ENCODE measurements around the gene DHRS4L2.
"Not testable (repeated sequence)": the region's sequence is repeated elsewhere in the genome, so short reads cannot be mapped to it uniquely, and the experiment has no call there.

DHRS4L2 gene

DNA sequence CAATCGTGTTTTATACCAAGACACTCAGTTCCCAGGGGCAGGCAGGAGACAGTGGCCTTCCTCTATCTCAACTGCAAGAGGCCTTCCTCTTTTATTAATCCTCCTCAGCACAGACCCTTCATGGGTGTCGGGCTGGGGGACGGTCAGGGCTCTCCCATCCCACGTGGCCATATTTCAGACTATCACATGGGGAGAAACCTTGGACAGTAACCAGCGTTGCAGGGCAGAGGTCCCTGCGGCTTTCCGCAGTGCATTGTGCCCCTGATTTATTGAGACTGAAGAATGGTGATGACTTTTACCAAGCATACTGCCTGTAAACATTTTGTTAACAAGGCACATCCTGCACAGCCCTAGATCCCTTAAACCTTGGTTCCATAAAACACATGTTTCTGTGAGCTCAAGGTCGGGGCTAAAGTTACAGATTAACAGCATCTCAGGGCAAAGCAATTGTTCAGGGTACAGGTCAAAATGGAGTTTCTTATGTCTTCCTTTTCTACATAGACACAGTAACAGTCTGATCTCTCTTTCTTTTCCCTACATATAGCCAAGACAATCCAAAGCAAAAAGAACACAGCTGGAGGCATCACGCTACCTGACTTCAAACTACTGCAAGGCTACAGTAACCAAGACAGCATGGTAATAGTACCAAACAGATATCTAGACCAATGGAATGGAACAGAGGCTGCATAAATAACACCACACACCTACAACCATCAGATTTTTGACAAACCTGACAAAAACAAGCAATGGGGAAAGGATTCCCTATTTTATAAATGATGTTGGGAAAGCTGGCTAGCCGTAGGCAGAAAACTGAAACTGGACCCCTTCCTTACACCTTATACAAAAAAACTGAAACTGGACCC is 6.5 kb upstream of the DHRS4L2 start:
- in situ Hi-C loops (cut with MboI; ENCODE audit: low sequenced_read_pairs, unreplicated experiment): loop anchor here (10.0 kb wide), 1 partner anchor 53 kb away; no protein-coding TSS in a partner anchor
- not testable (repeated sequence) for DNase-seq (ENCODE audit: low spot score)

DNA sequence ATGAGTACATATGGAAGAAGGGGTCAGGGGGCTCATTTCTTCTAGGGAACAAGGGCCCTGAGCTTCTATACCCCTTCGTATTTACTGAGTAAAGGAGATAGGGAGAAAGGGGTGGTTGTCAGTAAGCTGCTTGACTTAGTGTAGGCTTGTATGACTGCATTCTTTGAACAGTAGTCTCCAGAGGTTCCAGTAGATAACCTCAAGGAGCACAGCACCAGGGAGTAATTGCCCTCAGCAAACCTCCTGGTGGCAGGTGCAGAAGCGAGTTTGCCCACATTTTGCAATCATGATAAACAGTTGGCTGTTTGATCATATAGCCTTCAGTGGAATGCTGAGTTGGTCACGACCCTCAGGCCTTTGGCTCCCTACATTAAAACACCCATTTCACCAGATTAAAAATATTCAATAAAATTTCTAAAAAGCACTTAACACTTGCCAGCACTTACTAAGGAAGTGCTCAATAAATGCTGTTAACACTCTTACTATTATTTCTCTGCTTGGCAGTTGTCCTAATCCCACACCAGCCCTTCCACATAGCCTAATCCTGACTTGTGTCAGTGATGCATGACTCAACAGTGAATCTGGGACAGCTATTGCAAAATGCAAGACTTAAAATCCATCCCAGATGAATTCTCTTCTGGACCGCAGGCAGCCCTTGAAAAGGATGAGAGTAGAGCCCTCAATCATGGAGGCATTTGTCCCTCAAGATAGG is 3.7 kb upstream of the DHRS4L2 start:
- in situ Hi-C loops (cut with MboI; ENCODE audit: low sequenced_read_pairs, unreplicated experiment): loop anchor here (10.0 kb wide), 1 partner anchor 50 kb away; no protein-coding TSS in a partner anchor
- TF ChIP-seq, protein P1, sequence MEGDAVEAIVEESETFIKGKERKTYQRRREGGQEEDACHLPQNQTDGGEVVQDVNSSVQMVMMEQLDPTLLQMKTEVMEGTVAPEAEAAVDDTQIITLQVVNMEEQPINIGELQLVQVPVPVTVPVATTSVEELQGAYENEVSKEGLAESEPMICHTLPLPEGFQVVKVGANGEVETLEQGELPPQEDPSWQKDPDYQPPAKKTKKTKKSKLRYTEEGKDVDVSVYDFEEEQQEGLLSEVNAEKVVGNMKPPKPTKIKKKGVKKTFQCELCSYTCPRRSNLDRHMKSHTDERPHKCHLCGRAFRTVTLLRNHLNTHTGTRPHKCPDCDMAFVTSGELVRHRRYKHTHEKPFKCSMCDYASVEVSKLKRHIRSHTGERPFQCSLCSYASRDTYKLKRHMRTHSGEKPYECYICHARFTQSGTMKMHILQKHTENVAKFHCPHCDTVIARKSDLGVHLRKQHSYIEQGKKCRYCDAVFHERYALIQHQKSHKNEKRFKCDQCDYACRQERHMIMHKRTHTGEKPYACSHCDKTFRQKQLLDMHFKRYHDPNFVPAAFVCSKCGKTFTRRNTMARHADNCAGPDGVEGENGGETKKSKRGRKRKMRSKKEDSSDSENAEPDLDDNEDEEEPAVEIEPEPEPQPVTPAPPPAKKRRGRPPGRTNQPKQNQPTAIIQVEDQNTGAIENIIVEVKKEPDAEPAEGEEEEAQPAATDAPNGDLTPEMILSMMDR (IDR thresholded peaks at IDR 0.05; ENCODE audit: borderline replicate concordance, control extremely low read depth, extremely low read depth, insufficient read depth, missing control alignments): no peak
- DNase-seq (ENCODE audit: low spot score): no peak

DNA sequence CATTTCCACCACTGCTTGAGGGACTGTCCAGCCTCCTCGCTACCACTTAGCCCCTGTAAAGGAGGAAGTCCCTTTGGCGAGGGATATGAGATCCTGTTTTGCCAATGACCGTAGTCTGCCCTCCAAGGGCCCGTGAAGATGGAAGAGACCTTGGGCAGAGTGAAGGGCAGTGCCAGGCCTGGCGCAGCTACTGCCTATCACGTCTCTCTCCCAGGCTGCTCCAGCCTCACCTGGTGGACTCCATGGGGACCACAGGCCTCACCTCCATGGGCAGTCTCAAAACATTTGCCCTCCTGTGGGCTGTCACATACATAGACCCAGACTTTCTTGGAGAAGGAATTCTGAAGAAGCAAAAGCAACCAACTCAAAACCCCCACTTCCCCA is 514 bp upstream of the DHRS4L2 start:
- in situ Hi-C loops (cut with MboI; ENCODE audit: low sequenced_read_pairs, unreplicated experiment): loop anchor here (10.0 kb wide), 1 partner anchor 47 kb away; no protein-coding TSS in a partner anchor
- not testable (repeated sequence) for DNase-seq (ENCODE audit: low spot score)

DNA sequence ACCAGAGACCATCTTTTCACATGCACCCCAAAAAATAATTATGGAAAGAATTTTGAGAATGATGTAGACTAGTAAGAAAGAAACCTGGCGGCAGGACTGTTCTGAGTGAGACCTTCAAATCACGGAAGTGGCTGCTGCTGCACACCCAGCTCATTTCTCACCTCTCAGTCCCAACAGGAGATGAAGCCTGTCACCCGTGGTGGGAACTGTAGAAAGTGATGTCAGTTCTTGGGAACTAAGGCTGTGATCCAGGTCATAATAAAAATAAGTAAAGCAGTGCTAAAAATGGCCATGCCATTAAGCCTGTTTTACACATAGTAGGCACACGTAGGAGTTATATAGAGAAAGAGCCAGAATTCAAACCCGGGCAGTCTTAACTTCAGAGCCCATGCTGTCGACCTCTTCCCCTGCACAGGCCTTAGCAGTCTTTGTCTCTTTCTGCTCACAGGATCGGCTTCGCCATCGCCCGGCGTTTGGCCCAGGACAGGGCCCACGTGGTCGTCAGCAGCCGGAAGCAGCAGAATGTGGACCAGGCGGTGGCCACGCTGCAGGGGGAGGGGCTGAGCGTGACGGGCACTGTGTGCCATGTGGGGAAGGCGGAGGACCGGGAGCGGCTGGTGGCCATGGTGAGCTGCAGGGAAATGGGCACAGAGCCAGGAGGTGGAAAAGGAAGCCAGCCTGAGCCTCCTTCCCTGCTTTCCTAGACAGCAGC is 1.2 kb downstream of the DHRS4L2 start:
- in situ Hi-C loops (cut with MboI; ENCODE audit: low sequenced_read_pairs, unreplicated experiment): loop anchor here (10.0 kb wide), 1 partner anchor 45 kb away; no protein-coding TSS in a partner anchor
- DNase-seq (ENCODE audit: low spot score): peak; percentile 54

DNA sequence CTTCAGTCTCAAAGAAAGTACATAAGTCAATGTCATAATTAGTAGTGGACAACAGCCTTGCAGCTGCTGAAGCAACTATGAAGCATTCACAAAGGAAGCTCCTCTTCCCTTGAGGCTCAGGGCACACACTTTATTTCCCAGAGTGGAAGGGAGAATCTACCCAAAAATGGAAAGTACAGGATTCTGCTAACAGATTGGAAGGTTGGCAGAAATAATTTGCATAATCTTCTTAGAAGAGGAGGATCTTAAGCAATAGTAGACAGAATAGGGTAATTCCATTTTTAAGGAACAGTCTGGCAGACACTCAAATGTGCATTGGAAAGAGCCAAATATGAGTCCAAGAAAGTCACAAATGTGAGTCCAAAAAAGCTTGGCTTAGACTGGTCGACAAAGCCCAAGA is 2.2 kb downstream of the DHRS4L2 start:
- DNase-seq (ENCODE audit: low spot score); in situ Hi-C loops (cut with MboI; ENCODE audit: low sequenced_read_pairs, unreplicated experiment): not testable (repeated sequence)

DNA sequence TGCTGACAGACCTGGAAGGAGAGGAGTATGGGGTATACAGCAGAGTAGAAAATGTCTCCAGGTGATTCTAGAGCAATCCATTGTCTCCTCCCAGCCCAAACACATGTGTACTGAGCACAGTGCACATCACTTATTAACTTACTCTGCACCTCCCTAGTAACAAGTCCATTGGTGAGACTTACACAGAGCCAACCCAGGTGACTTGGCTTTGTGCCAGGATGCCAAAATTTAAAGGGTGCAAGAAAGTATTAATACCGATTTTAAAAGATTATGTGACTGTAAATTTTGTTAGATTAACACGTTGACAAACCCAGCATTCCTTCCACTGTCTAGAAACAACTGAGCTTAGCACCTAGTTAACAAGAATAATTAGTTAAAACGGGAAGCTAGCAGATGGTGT is 4.3 kb downstream of the DHRS4L2 start:
- in situ Hi-C loops (cut with MboI; ENCODE audit: low sequenced_read_pairs, unreplicated experiment); DNase-seq (ENCODE audit: low spot score): not testable (repeated sequence)

DNA sequence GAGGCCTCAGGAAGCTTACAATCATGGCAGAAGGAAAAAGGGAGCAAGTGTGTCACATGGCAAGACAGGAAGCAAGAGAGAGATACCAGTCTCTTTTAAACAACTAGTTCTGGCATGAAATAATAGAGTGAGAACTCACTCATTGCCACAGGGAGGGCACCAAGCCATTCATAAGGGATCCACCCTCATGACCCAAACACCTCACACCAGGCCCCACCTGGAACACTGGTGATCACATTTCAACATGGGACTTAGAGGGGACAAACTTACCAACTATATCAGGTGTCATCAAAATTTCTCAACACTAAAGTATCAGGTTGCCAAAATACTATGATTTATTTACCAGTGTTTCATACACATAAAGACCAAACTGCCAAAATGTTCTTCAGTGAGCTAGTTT is 7.3 kb downstream of the DHRS4L2 start:
- in situ Hi-C loops (cut with MboI; ENCODE audit: low sequenced_read_pairs, unreplicated experiment); DNase-seq (ENCODE audit: low spot score): not testable (repeated sequence)

DNA sequence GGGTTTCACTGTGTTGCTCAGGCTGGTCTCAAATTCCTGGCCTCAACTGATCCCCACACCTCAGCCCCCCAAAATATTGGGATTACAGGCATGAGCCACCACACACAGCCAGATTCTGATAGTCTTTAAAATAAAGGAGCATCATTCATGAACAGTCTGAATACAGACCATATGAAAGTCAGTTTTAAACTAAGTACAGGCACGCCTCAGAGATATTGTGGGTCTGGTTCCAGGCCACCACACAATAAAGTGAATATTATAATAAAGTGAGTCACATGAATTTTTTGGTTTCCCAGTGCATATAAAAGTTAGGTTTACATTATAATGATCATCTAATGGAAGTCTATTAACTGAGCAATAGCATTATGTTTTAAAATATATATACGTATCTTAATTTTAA is 8.1 kb downstream of the DHRS4L2 start:
- in situ Hi-C loops (cut with MboI; ENCODE audit: low sequenced_read_pairs, unreplicated experiment): not testable (repeated sequence)

DNA sequence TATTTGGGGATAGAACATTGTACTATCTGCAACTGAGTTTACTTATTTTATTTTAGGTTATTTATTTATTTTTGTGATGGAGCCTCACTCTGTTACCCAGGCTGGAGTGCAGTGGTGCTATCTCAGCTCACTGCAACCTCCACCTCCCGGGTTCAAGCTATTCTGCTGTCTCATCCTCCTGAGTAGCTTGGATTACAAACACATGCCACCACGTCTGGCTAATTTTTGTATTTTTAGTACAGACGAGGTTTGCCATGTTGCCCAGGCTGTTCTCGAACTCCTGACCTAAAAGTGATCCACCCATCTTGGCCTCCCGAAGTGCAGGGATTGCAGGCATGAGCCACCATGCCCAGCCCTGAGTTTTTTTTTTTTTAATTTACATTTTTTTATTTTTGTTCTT is 10.9 kb downstream of the DHRS4L2 start:
- in situ Hi-C loops (cut with MboI; ENCODE audit: low sequenced_read_pairs, unreplicated experiment); DNase-seq (ENCODE audit: low spot score): not testable (repeated sequence)

More for the DNA sequence above, 8.1 kb downstream of the DHRS4L2 start:
- not testable (repeated sequence) for DNase-seq (ENCODE audit: low spot score)

DNA sequence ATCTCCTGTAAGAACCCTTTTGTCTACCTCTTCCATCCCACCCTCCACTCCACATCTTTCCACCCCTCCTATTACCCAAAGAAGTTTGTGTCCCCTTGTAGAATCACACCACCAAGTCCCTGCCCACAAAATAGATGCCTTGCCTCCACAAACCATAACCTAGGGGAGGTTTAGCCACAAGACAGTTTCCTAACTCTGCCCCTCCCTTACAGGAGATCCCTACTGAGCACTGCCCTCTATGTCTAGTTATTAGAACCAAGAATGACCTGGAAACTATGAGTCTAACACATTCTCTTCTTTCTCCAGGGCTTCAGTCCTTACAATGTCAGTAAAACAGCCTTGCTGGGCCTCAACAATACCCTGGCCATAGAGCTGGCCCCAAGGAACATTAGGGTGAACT is 12.3 kb downstream of the DHRS4L2 start:
- DNase-seq (ENCODE audit: low spot score); in situ Hi-C loops (cut with MboI; ENCODE audit: low sequenced_read_pairs, unreplicated experiment): not testable (repeated sequence)

DNA sequence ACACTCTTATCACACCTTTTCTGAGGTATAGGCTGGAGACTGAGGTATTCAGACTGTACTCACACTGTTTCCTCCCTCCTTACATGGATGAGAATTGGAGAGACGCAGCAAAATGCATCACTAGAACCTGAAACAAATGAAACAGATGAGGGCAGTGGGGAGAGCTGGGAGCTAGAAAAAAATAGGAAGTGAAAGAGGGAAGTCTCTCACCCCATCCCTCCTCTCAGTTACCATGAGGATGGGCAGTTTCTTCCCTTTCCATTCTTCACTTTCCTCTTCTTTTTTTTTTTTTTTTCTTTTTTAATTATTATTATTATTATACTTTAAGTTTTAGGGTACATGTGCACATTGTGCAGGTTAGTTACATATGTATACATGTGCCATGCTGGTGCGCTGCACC is 12.9 kb downstream of the DHRS4L2 start:
- in situ Hi-C loops (cut with MboI; ENCODE audit: low sequenced_read_pairs, unreplicated experiment); DNase-seq (ENCODE audit: low spot score): not testable (repeated sequence)

DNA sequence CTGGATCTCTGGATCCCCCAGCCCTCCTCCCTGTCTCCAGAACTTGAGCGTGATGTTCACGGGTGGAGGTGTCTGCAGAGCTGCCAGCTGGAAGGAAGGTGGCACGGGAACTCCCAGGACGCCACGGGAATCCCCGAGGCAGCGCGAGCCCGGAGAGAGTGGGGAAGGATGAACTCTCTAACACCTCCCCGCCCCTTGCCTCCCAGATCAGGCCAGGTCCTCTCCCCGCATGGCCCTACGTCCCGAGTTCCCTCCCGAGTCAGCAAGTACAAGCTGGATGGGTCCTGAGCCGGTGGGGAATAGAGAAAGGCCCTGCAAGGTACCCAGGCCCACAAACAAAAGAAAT is 17.7 kb downstream of the DHRS4L2 start:
- in situ Hi-C loops (cut with MboI; ENCODE audit: low sequenced_read_pairs, unreplicated experiment); DNase-seq (ENCODE audit: low spot score): not testable (repeated sequence)

DNA sequence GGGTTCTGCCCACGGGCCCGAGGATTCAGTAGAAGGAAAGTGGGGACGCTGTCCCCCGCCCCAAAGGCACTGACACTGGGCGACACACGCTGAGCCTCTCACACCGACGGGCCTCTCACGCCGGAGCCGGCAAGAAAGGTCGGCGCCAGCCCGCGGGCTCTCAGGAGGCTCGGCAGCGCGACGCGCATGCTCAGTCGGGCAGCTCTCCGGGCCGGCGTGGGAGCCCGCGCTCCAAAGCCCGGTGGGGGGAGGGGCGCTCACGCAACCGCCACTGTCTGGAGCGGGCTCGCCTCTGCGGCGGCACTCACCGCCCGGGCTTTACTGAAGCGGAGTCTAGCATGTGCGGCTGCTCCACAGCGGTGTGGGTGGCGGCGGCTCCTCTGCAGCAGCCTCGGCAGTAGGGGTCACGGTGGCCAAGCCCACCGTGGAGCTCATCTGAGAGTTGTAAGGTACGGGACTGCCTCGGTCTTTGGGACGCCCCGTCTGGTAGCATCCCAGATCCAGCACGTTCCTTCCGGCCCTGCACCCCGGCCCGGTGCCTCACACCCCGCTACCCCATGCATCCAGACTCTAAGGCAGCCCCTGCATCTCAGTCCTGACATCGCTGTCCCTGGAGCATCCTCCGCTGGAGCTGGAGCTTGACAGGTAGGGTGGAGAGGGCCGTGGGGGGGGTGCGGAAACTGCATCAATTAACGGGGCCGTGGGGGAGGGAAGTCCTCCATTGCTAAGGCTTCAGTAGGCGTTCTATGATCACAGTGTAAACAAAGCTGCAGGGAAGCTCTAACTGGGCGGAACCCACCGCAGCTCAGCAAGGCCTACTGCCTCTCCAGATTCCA is 18.3 kb downstream of the DHRS4L2 start:
- in situ Hi-C loops (cut with MboI; ENCODE audit: low sequenced_read_pairs, unreplicated experiment); DNase-seq (ENCODE audit: low spot score): not testable (repeated sequence)
